Ovary (tissue), 9 donors: ENCODE data around the gene S100PBP. TPM values are rescaled to one million over a fixed set of nuclear protein-coding genes. Genes with fewer than 3 reads are reported as not detected.
"Not testable (repeated sequence)": the region's sequence is repeated elsewhere in the genome, so short reads cannot be mapped to it uniquely, and the experiment has no call there.

Source experiments
- DNase-seq, 5 donors: peaks; one replicate each; pipeline ENCODE4 v3.0.0-alpha.2; 2019 to 2020
- H3K27ac ChIP-seq, 2 donors: fragments of 200-600 bp; one replicate each; pipeline versions ENCODE4 v1.5.1 to v1.8.0; 2019 to 2022
- H3K27me3 ChIP-seq: fragments of 200-600 bp; one replicate; pipeline ENCODE4 v1.8.0; 2022
- H3K36me3 ChIP-seq: fragments of 200-600 bp; sonication (generic); one replicate; pipeline ENCODE4 v1.5.1; 2019
- H3K4me1 ChIP-seq: one replicate; pipeline ENCODE4 v1.8.1; 2013; ENCODE audit warnings: mild to moderate bottlenecking, moderate library complexity; ENCODE audit not compliant: insufficient read depth
- H3K4me3 ChIP-seq: fragments of 200-600 bp; sonication (generic); one replicate; pipeline ENCODE4 v1.5.1; 2017
- H3K9me3 ChIP-seq, 2 donors: fragments of 200-600 bp in 1 of 2; sonication (generic) in 1 of 2; one replicate each; pipeline versions ENCODE4 v1.5.1 to v1.8.1; 2013 to 2019; ENCODE audit warnings: mild to moderate bottlenecking in 1 of 2, moderate library complexity in 1 of 2
- CTCF ChIP-seq, 3 donors: fragments of 450-650 bp in 2 of 3; fragments of 200-600 bp in 1 of 3; IDR thresholded peaks; one replicate each; pipeline versions ENCODE4 v1.5.1 to v1.8.0; 2016 to 2022; ENCODE audit warnings: antibody characterized with exemption in 3 of 3, mild to moderate bottlenecking in 1 of 3
- EP300 ChIP-seq: sonication (generic); formaldehyde crosslinking; IDR thresholded peaks from one replicate; pipeline ENCODE4 v1.6.1; 2017; ENCODE audit warnings: antibody characterized with exemption
- POLR2A ChIP-seq: fragments of 450-650 bp; IDR thresholded peaks from one replicate; pipeline ENCODE4 v1.6.1; 2017; ENCODE audit warnings: antibody characterized with exemption, mild to moderate bottlenecking, moderate library complexity
- WGBS, 3 donors: extraction: QIAGEN DNeasy Blood & Tissue Kit in 1 of 3; methylation state at CpG; one replicate each; pipeline versions ENCODE4 v1.1.5 to v1.1.7; 2013 to 2017; 5-methylcytosine and 5-hydroxymethylcytosine counted together
- intact Hi-C, 4 donors: fragments of 100-400 bp; cut with DNase I; formaldehyde crosslinking; loops; one replicate each; pipeline versions ENCODE4 v1.11.0 to v1.15.1; 2022 to 2023
- polyA plus RNA-seq, 2 donors: library from polyadenylated mRNA; stranded (reverse); fragments of 200-250 nt in 1 of 2; fragments of 350-450 nt in 1 of 2; fragmentation: Illumina TruSeq in 1 of 2; extraction: RNeasy Lipid Tissue Mini Kit (QIAGEN cat#74804) in 1 of 2; gene quantifications; one replicate each; pipeline ENCODE4 v1.2.3, GENCODE V29; 2013 to 2014
- total RNA-seq, 7 donors: library from RNA; depleted of rRNA in 2 of 7; stranded (reverse); fragments of >200 nt in 2 of 7; fragmentation: NEBNext Ultra II Directional in 3 of 7; extraction: Animal tissue kit (Norgen Biotek cat#: 25700) in 3 of 7; gene quantifications; one replicate each; pipeline versions ENCODE4 v1.1.0 to v1.2.4, GENCODE V29; 2016 to 2023
- donor health status: DM: no; HTN: no; CAD: no; lungs with moderate emphysema.
- donor health status: DM: no; HTN: no; CAD: no.
- donor health status: Bipolar disorder and iron deficiency.
- donor health status: DM: yes; HTN: yes; CAD: no.
- donor health status: DM: no; HTN: no; CAD: no.
- donor health status: DM: yes; HTN: yes; CAD: no.

The S100PBP gene
- total and polyA plus RNA-seq, 9 donors: 18.1 to 64.2 (median 42.6) TPM

GRCh38 chr1:32782086-32782485, 35.4 kb upstream of the S100PBP start:
- no peaks in the 10 kb centered on the region for H3K27me3 ChIP-seq
- no peaks in the 10 kb centered on the region for H3K36me3 ChIP-seq
- no peaks in the 10 kb centered on the region for H3K9me3 ChIP-seq
- no peak for TF ChIP-seq CTCF (IDR thresholded peaks at IDR 0.05)
- TF ChIP-seq POLR2A: no peak
- TF ChIP-seq EP300: no peak
- H3K27ac ChIP-seq: no peak overlapping the region
- DNase-seq: no peak
- intact Hi-C loops: no loop called here
- no peak overlapping the region for H3K4me3 ChIP-seq
- no peaks in the 10 kb centered on the region for H3K4me1 ChIP-seq
- WGBS, 3 donors: 86 to 99% (median 91%) methylated on average over 5 of the region's 5 CpGs

GRCh38 chr1:32783851-32784250, 33.6 kb upstream of the S100PBP start:
- 86 to 95% (median 89%) methylated on average over 5 of the region's 5 CpGs for WGBS, 3 donors
- Histone ChIP-seq H3K9me3 (no peaks in the 10 kb centered on the region), H3K4me3 (no peak overlapping the region), H3K4me1 (no peaks in the 10 kb centered on the region), H3K27ac (no peak overlapping the region), H3K27me3 (no peaks in the 10 kb centered on the region), H3K36me3 (no peaks in the 10 kb centered on the region)
- TF ChIP-seq EP300: no peak
- no peak for TF ChIP-seq POLR2A
- no peak for TF ChIP-seq CTCF (IDR thresholded peaks at IDR 0.05)
- no peak for DNase-seq
- intact Hi-C loops: no loop called here

DNA sequence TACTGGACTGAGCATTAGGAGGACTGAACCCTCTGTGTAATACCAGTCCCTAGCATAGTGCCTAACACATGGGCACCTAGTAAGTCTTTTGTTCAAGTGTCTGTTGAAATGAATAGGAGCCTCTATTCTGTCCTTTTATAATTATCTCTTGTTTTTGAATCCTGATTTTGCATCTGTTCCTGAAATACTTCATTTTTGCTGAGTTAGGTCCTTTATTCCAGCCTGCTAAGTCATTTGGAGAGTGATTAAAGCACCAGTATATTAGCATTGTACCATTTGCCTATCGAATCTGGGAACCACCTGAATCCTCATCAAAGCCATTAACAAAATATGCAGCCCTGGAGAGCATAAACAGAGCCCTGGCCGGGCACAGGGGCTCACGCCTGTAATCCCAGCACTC, 32.6 kb upstream of the S100PBP start:
- Histone ChIP-seq H3K27me3 (no peaks in the 10 kb centered on the region), H3K9me3 (no peaks in the 10 kb centered on the region), H3K27ac (no peak overlapping the region), H3K4me3 (no peak overlapping the region), H3K36me3 (no peaks in the 10 kb centered on the region), H3K4me1 (no peaks in the 10 kb centered on the region)
- no peak for DNase-seq
- 85 to 93% (median 87%) methylated on average over 3 of the region's 3 CpGs for whole genome bisulfite sequencing, 3 donors
- TF ChIP-seq POLR2A (no peak), CTCF (IDR thresholded peaks at IDR 0.05) (no peak), EP300 (no peak)
- intact Hi-C loops: no loop called here

DNA sequence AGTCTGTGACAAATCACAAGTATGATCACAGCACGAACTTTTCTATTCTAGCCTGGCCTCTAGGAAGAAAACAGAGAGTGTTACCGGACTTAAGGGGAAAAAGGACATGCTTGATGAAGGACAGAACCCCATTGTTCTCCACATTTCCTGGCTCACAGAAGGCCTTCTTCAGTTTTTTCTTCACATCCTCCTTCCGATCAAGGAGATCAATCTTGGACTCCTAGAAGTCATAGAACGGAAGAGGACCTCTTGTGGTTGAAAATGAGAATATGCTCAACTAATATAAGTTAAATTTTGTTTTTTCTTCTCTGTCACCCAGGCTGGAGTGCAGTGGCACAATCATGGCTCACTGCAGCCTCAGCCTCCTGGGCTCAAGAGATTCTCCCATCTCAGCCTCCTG, 30.6 kb upstream of the S100PBP start:
- no peak for TF ChIP-seq EP300
- TF ChIP-seq POLR2A: no peak
- no peak for TF ChIP-seq CTCF (IDR thresholded peaks at IDR 0.05)
- H3K27ac ChIP-seq: no peak overlapping the region
- WGBS, 3 donors: 59 to 74% (median 62%) methylated on average over 4 of the region's 4 CpGs
- DNase-seq: no peak
- intact Hi-C loops: no loop called here
- H3K9me3 ChIP-seq: no peaks in the 10 kb centered on the region
- no peaks in the 10 kb centered on the region for H3K4me1 ChIP-seq
- H3K36me3 ChIP-seq: no peaks in the 10 kb centered on the region
- no peak overlapping the region for H3K4me3 ChIP-seq
- H3K27me3 ChIP-seq: no peaks in the 10 kb centered on the region

- H3K36me3 ChIP-seq, H3K27me3 ChIP-seq, H3K9me3 ChIP-seq, H3K4me1 ChIP-seq, H3K27ac ChIP-seq, H3K4me3 ChIP-seq, DNase-seq, intact Hi-C loops: not testable (repeated sequence)
- WGBS, 3 donors: 37 to 48% (median 45%) methylated on average over 2 of the region's 2 CpGs
Measured at GRCh38 chr1:32789356-32789755, 28.1 kb upstream of the S100PBP start.
